GM21423 (cell line): ENCODE data around the gene FBXO10.
"Not testable (repeated sequence)": the region's sequence is repeated elsewhere in the genome, so short reads cannot be mapped to it uniquely, and the experiment has no call there.

ENCODE experiments used
- ATAC-seq: cut with Tn5 transposase; IDR thresholded peaks from one replicate; pipeline ENCODE4 v1.9.1; 2021; ENCODE audit warnings: mild to moderate bottlenecking, moderate library complexity; ENCODE audit not compliant: unreplicated experiment

Gene FBXO10

GRCh38 chr9:37486256-37486615 is 89.9 kb downstream of the FBXO10 start:
- ATAC-seq: no peak

DNA sequence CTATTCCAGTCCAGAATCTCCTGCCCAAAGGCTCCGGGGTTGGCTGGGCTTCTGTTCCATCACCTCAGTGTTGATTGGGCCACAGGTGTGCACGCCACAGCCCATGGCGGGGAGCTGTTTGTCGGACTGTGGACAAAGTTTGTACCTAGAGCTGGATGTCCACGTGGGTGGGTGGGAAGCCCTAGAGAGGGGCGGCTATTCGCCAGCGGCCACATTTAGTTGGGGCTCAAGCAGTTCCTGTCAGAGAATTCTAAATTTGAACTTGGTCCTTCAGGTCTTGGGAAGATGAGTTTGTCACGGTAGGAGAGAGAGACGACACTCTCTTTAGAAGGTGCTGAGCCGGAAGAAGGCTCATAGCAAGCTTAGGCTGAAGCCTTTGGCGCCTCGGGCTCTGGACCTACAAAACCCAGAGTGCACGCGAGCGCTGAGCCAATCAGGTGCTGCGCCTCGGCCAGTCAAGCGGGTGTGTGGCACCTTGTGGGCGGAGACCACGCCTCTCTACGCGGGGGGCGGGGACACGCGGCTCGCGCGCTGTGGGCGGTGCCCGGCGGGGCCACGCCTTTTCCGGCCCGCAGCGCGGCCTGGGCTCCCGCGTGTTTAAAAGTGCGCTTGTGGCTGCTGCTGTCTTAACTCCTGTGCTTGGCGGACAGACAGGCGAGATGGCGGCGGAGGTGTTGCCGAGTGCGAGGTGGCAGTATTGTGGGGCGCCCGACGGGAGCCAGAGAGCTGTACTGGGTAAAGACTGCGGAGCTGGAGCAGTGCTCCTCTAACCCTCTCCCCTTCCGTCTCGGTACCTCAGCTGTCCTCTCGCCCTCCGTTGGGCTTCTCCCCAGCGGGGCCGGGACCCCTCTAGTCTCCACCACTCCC is 90.6 kb downstream of the FBXO10 start, which contains the start of gene POLR1E:
POLR1E (plus strand) TSS at position 560 of the 867 bp plus-strand sequence; CDS start at position 660, 100 bp downstream.
- peak; percentile 97 for ATAC-seq

DNA sequence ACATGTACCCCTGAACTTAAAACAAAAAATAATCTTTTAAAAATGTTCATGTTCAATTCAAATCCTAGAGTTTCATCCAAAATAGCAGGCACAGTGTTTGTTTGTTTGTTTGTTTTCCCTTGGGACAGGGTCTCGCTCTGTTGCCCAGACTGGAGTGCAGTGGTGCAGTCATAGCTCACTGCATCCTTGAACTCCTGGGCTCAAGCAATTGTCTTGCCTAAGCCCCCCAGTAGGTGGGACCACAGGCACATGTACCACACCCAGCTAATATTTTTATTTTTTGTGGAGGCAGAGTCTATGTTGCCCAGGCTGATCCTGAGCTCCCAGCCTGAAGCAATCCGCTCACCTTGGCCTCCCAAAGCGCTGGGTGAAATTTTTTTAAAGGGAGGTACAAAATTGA is 95.4 kb downstream of the FBXO10 start:
- no peak for ATAC-seq

DNA sequence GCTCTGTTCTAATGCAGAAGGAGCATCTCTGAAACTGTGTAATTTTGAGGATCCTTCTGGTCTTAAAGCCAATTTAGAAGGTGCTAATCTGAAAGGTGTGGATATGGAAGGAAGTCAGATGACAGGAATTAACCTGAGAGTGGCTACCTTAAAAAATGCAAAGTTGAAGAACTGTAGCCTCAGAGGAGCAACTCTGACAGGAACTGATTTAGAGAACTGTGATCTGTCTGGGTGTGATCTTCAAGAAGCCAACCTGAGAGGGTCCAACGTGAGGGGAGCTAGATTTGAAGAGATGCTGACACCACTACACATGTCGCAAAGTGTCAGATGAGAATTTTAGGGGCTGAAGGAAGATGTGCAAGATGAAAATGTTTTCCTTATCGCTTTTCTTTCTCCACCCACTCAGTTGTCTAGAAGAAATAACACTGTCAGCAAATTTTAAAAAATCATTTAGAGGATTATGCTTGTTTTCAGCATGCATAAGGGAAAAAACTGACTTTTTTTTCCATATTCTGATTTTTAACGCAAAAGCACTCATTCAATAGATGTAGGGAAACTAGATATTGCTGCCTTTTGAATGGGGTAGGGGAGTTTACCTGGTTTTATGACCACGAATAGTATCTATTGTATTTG is 98.1 kb downstream of the FBXO10 start:
- not testable (repeated sequence) for ATAC-seq

GRCh38 chr9:37477443-37477842 is 98.7 kb downstream of the FBXO10 start:
- ATAC-seq: not testable (repeated sequence)

GRCh38 chr9:37476930-37477329 is 99.2 kb downstream of the FBXO10 start:
- ATAC-seq: no peak

- ATAC-seq: no peak
Measured at GRCh38 chr9:37474438-37474837, 101.7 kb downstream of the FBXO10 start.

DNA sequence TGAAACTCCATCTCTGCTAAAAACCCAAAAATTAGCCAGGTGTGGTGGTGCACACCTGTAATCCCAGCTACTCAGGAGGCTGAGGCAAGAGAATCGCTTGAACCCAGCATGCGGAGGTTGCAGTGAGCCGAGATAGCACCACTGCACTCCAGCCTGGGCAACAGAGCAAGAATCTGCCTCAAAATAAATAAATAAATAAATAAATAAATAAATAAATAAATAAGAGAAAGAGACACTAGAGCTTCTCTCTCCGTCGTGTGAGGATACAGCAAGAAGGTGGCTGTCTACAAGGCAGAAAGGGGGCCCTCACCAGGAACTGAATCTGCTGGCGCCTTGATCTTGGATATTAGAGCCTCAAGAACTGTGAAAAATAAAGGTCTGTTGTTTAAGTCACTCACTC is 102.2 kb downstream of the FBXO10 start:
- ATAC-seq: not testable (repeated sequence)

GRCh38 chr9:37471942-37472684 is 104.1 kb downstream of the FBXO10 start:
- ATAC-seq: no peak

- ATAC-seq: no peak
Measured at GRCh38 chr9:37468620-37469019, 107.6 kb downstream of the FBXO10 start.

- ATAC-seq: not testable (repeated sequence)
Measured at GRCh38 chr9:37467530-37467929, 108.7 kb downstream of the FBXO10 start.

GRCh38 chr9:37466037-37466709 is 110.0 kb downstream of the FBXO10 start:
- peak; percentile 9 for ATAC-seq

- ATAC-seq: peak; percentile 77
Measured at GRCh38 chr9:37465249-37466036, 110.7 kb downstream of the FBXO10 start, which contains the start of gene ZBTB5. Gene ZBTB5, minus strand, starts transcription at chr9:37465450. Its CDS starts 22,899 bp downstream, at chr9:37442551.

- peak; percentile 15 for ATAC-seq
Measured at GRCh38 chr9:37464426-37465248, 111.5 kb downstream of the FBXO10 start.

- ATAC-seq: no peak
Measured at GRCh38 chr9:37464006-37464405, 112.2 kb downstream of the FBXO10 start.
